Skin of body (tissue), 2 donors: ENCODE measurements around the gene SLC12A9. TPM values are rescaled to one million over a fixed set of nuclear protein-coding genes. Genes with fewer than 3 reads are reported as not detected.

Experiments used
- DNase-seq: peaks from one replicate; lab custom pipeline; 2025; lab: John Stamatoyannopoulos, UW
- total RNA-seq: library from RNA; depleted of rRNA; stranded (reverse); fragments of >200 nt; gene quantifications from one replicate; pipeline ENCODE4 v1.2.3, GENCODE V29; 2014

Gene SLC12A9
- total RNA-seq, 1 donor from 2014 or later: 12.2 TPM

- DNase-seq: no peak
These were observed 8.4 kb downstream of the SLC12A9 start for GRCh38 chr7:100860702-100861615.

GRCh38 chr7:100861616-100861985 is 9.1 kb downstream of the SLC12A9 start:
- DNase-seq: no peak

GRCh38 chr7:100863406-100863950 is 11.0 kb downstream of the SLC12A9 start:
- no peak for DNase-seq

GRCh38 chr7:100864263-100864845 is 11.8 kb downstream of the SLC12A9 start:
- no peak for DNase-seq

- no peak for DNase-seq
These were observed 12.9 kb downstream of the SLC12A9 start for GRCh38 chr7:100865372-100865911.

GRCh38 chr7:100865938-100866728 is 13.6 kb downstream of the SLC12A9 start:
- DNase-seq: no peak

- no peak for DNase-seq
These were observed 14.2 kb downstream of the SLC12A9 start for GRCh38 chr7:100866729-100867039.

GRCh38 chr7:100867040-100867775 is 14.7 kb downstream of the SLC12A9 start, which contains the start of gene TRIP6:
Gene TRIP6, plus strand, starts transcription at chr7:100867387. Its CDS starts 111 bp downstream, at chr7:100867498.
- DNase-seq: peak; percentile 93

GRCh38 chr7:100867776-100868485 is 15.4 kb downstream of the SLC12A9 start:
- no peak for DNase-seq

- DNase-seq: no peak
These were observed 21.2 kb downstream of the SLC12A9 start for GRCh38 chr7:100873599-100874299.

- DNase-seq: no peak
These were observed 21.7 kb downstream of the SLC12A9 start for GRCh38 chr7:100874300-100874576.

GRCh38 chr7:100874577-100875355 is 22.3 kb downstream of the SLC12A9 start, which contains the start of gene SRRT:
Gene SRRT, plus strand, starts transcription at chr7:100875103. Its CDS starts 488 bp downstream, at chr7:100875591.
- DNase-seq: peak; percentile 99

GRCh38 chr7:100875356-100875751 is 22.8 kb downstream of the SLC12A9 start:
- DNase-seq: no peak

- DNase-seq: no peak
These were observed 25.5 kb downstream of the SLC12A9 start for GRCh38 chr7:100878013-100878412.

GRCh38 chr7:100878685-100879084 is 26.2 kb downstream of the SLC12A9 start:
- DNase-seq: no peak

- DNase-seq: no peak
These were observed 27.3 kb downstream of the SLC12A9 start for GRCh38 chr7:100879685-100880261.

GRCh38 chr7:100880645-100881044 is 28.1 kb downstream of the SLC12A9 start:
- no peak for DNase-seq

- no peak for DNase-seq
These were observed 28.6 kb downstream of the SLC12A9 start for GRCh38 chr7:100881136-100881535.
